Astrocyte (in vitro differentiated cells and primary cell): Measurements from ENCODE around the gene ADAMTS9. TPM values are rescaled to one million over a fixed set of nuclear protein-coding genes. Genes with fewer than 3 reads are reported as not detected.

Source experiments
- DNase-seq: peaks from one replicate; pipeline ENCODE4 v3.0.0-alpha.2; 2010; ENCODE audit warnings: low read depth
- FAIRE-seq: peaks from 2 replicates; lab custom pipeline; 2011; peaks lifted over from hg19 to GRCh38; lab: Jason Lieb, UNC
- H2AFZ ChIP-seq: 2 replicates; pipeline ENCODE4 v1.6.0; 2012; ENCODE audit warnings: low read depth, low read length, inconsistent platforms
- H3K27ac ChIP-seq: 2 replicates; pipeline ENCODE4 v1.5.1; 2011; ENCODE audit warnings: low read depth, low read length, inconsistent platforms
- H3K27me3 ChIP-seq: 2 replicates; pipeline ENCODE4 v1.6.0; 2011; ENCODE audit warnings: low read length, inconsistent platforms; ENCODE audit not compliant: insufficient read depth
- H3K36me3 ChIP-seq: 2 replicates; pipeline ENCODE4 v1.5.1; 2011; ENCODE audit warnings: low read length, inconsistent platforms; ENCODE audit not compliant: insufficient read depth
- H3K4me1 ChIP-seq: 2 replicates; pipeline ENCODE4 v1.5.1; 2011; ENCODE audit warnings: low read length, inconsistent platforms; ENCODE audit not compliant: insufficient read depth
- H3K4me2 ChIP-seq: 2 replicates; pipeline ENCODE4 v1.6.0; 2012; ENCODE audit warnings: low read length, inconsistent platforms
- H3K4me3 ChIP-seq: 2 replicates; pipeline ENCODE4 v1.5.1; 2011; ENCODE audit warnings: low read depth, mild to moderate bottlenecking, low read length, inconsistent platforms; ENCODE audit not compliant: insufficient read depth
- H3K79me2 ChIP-seq: 2 replicates; pipeline ENCODE4 v1.6.0; 2012; ENCODE audit warnings: mild to moderate bottlenecking, low read length, inconsistent platforms; ENCODE audit not compliant: insufficient read depth
- H3K9ac ChIP-seq: 2 replicates; pipeline ENCODE4 v1.6.0; 2012; ENCODE audit warnings: mild to moderate bottlenecking, low read length, inconsistent platforms
- H3K9me3 ChIP-seq: 2 replicates; pipeline ENCODE4 v1.5.1; 2012; ENCODE audit warnings: low read depth, mild to moderate bottlenecking, low read length, inconsistent platforms; ENCODE audit not compliant: insufficient read depth
- H4K20me1 ChIP-seq: 2 replicates; pipeline ENCODE4 v1.6.0; 2012; ENCODE audit warnings: low read length, inconsistent platforms; ENCODE audit not compliant: insufficient read depth
- H3K27ac Mint-ChIP-seq: one replicate; pipeline ENCODE4 v1.8.0; 2021; ENCODE audit warnings: mild to moderate bottlenecking, mixed read lengths; ENCODE audit not compliant: unreplicated experiment
- H3K27me3 Mint-ChIP-seq: one replicate; pipeline ENCODE4 v1.8.0; 2021; ENCODE audit warnings: low read depth, mixed read lengths; ENCODE audit not compliant: unreplicated experiment
- H3K36me3 Mint-ChIP-seq: one replicate; pipeline ENCODE4 v1.8.0; 2021; ENCODE audit warnings: low read depth, mixed read lengths; ENCODE audit not compliant: unreplicated experiment
- H3K4me1 Mint-ChIP-seq: one replicate; pipeline ENCODE4 v1.8.0; 2021; ENCODE audit warnings: low read depth, mixed read lengths; ENCODE audit not compliant: unreplicated experiment
- H3K4me3 Mint-ChIP-seq: one replicate; pipeline ENCODE4 v1.8.0; 2021; ENCODE audit warnings: mild to moderate bottlenecking, moderate library complexity, mixed read lengths; ENCODE audit not compliant: unreplicated experiment
- H3K9me3 Mint-ChIP-seq: one replicate; pipeline ENCODE4 v1.8.0; 2021; ENCODE audit warnings: mild to moderate bottlenecking, mixed read lengths; ENCODE audit not compliant: unreplicated experiment
- EZH2 ChIP-seq: IDR thresholded peaks from 2 replicates; pipeline ENCODE4 v1.6.1; 2012; ENCODE audit warnings: mild to moderate bottlenecking, low read length, inconsistent platforms; ENCODE audit not compliant: insufficient read depth
- total RNA-seq: library from RNA; stranded (reverse); gene quantifications from 2 replicates; pipeline ENCODE4 v1.2.1, GENCODE V29; 2021
- TF ChIP-seq, protein P1 (sequence below): IDR thresholded peaks from 2 replicates; pipeline ENCODE4 v1.5.1; 2011; ENCODE audit warnings: low read depth, mild to moderate bottlenecking, inconsistent platforms, low read length, moderate library complexity; ENCODE audit not compliant: insufficient read depth

Gene ADAMTS9
- total RNA-seq, 1 donor from 2014 or later, result 8.3 TPM

DNA sequence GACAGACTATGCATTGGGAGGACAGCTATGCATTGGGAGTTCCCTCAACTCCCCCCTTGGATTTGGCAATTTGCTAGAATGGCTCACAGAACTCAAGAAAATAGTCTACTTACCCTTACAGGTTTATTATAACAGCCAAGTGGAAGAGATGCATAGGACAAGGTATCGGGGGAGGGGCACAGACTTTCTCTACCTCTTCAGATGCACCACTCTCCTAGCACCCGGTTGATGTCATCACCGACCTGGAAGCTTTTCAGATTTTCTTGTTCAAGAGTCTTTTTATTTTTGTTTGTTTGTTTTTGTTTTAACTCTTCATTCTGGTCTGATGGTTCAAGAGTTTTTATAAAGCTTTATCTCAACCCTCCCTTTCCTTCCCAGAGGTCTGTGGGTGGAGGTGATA, 20.7 kb upstream of the ADAMTS9 start:
- Histone ChIP-seq H3K4me2 (no peak overlapping the region), H3K27ac (no peak overlapping the region), H3K79me2 (no peaks in the 10 kb centered on the region), H3K9me3 (no peaks in the 10 kb centered on the region), H4K20me1 (no peaks in the 10 kb centered on the region), H3K4me1 (no peaks in the 10 kb centered on the region), H3K9ac (no peak overlapping the region), H2AFZ (no peak overlapping the region), H3K27me3 (no peaks in the 10 kb centered on the region), H3K4me3 (no peak overlapping the region), H3K36me3 (no peaks in the 10 kb centered on the region)
- Mint-ChIP-seq H3K9me3 (no peaks in the 10 kb centered on the region), H3K27ac (no peak overlapping the region), H3K36me3 (peaks cover 2% of the 10 kb centered on the region), H3K27me3 (peaks cover 4% of the 10 kb centered on the region), H3K4me1 (no peaks in the 10 kb centered on the region), H3K4me3 (no peak overlapping the region)
- FAIRE-seq (no peak), DNase-seq (no peak)
- TF ChIP-seq, protein P1, sequence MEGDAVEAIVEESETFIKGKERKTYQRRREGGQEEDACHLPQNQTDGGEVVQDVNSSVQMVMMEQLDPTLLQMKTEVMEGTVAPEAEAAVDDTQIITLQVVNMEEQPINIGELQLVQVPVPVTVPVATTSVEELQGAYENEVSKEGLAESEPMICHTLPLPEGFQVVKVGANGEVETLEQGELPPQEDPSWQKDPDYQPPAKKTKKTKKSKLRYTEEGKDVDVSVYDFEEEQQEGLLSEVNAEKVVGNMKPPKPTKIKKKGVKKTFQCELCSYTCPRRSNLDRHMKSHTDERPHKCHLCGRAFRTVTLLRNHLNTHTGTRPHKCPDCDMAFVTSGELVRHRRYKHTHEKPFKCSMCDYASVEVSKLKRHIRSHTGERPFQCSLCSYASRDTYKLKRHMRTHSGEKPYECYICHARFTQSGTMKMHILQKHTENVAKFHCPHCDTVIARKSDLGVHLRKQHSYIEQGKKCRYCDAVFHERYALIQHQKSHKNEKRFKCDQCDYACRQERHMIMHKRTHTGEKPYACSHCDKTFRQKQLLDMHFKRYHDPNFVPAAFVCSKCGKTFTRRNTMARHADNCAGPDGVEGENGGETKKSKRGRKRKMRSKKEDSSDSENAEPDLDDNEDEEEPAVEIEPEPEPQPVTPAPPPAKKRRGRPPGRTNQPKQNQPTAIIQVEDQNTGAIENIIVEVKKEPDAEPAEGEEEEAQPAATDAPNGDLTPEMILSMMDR, result no peak
- no peak for TF ChIP-seq EZH2

- H3K27ac ChIP-seq, result no peak overlapping the region
- H3K36me3 Mint-ChIP-seq, result peaks cover 2% of the 10 kb centered on the region
- no peaks in the 10 kb centered on the region for H3K36me3 ChIP-seq
- H3K27me3 ChIP-seq, result no peaks in the 10 kb centered on the region
- H3K4me1 ChIP-seq, result no peaks in the 10 kb centered on the region
- no peaks in the 10 kb centered on the region for H4K20me1 ChIP-seq
- H3K4me1 Mint-ChIP-seq, result no peaks in the 10 kb centered on the region
- no peaks in the 10 kb centered on the region for H3K9me3 ChIP-seq
- H3K4me3 ChIP-seq, result no peak overlapping the region
- H3K79me2 ChIP-seq, result no peaks in the 10 kb centered on the region
- no peak overlapping the region for H3K9ac ChIP-seq
- H3K9me3 Mint-ChIP-seq, result no peaks in the 10 kb centered on the region
- no peak for DNase-seq
- no peak overlapping the region for H3K27ac Mint-ChIP-seq
- TF ChIP-seq, protein P1, result no peak
- TF ChIP-seq EZH2, result no peak
- no peak overlapping the region for H3K4me2 ChIP-seq
- H3K27me3 Mint-ChIP-seq, result peaks cover 1% of the 10 kb centered on the region
- H3K4me3 Mint-ChIP-seq, result no peak overlapping the region
- H2AFZ ChIP-seq, result no peak overlapping the region
- no peak for FAIRE-seq
Measured at GRCh38 chr3:64705946-64706345, 18.1 kb upstream of the ADAMTS9 start.

- Histone ChIP-seq H3K9me3 (no peaks in the 10 kb centered on the region), H3K79me2 (no peaks in the 10 kb centered on the region), H2AFZ (no peak overlapping the region), H3K36me3 (no peaks in the 10 kb centered on the region), H3K4me2 (no peak overlapping the region), H3K27ac (no peak overlapping the region), H3K9ac (no peak overlapping the region), H4K20me1 (no peaks in the 10 kb centered on the region), H3K4me3 (no peak overlapping the region), H3K27me3 (no peaks in the 10 kb centered on the region), H3K4me1 (no peaks in the 10 kb centered on the region)
- H3K9me3 Mint-ChIP-seq, result no peaks in the 10 kb centered on the region
- no peak overlapping the region for H3K4me3 Mint-ChIP-seq
- peaks cover 8% of the 10 kb centered on the region for H3K4me1 Mint-ChIP-seq
- no peaks in the 10 kb centered on the region for H3K36me3 Mint-ChIP-seq
- no peaks in the 10 kb centered on the region for H3K27me3 Mint-ChIP-seq
- TF ChIP-seq EZH2, result no peak
- TF ChIP-seq, protein P1, result no peak
- FAIRE-seq (no peak), DNase-seq (no peak)
- no peak overlapping the region for H3K27ac Mint-ChIP-seq
Measured at GRCh38 chr3:64696896-64697295, 9.1 kb upstream of the ADAMTS9 start.
